ENCODE data around the gene MAFF.

Gene MAFF

GRCh38 chr22:38167988-38168407 is 33.8 kb upstream of the MAFF start:
- H3K4me1 ChIP-seq (ENCODE audit: insufficient read depth, poor library complexity, severe bottlenecking) = peaks cover 22% of the 10 kb centered on the region
- no peaks in the 10 kb centered on the region for H3K36me3 ChIP-seq (ENCODE audit: low read depth)
- DNase-seq (ENCODE audit: low spot score) (no peak), ATAC-seq (ENCODE audit: low read depth) (0 out of 3 replicates have a peak, but pooled peaks have one; percentile 26)
- no peak overlapping the region for H3K27ac ChIP-seq (ENCODE audit: poor library complexity, severe bottlenecking)
- no peaks in the 10 kb centered on the region for H3K27me3 ChIP-seq (ENCODE audit: insufficient read depth, poor library complexity, severe bottlenecking)
- no peak overlapping the region for H3K4me3 ChIP-seq (ENCODE audit: severe bottlenecking)
- no peaks in the 10 kb centered on the region for H3K9me3 ChIP-seq (ENCODE audit: severe bottlenecking)
- TF ChIP-seq CTCF (IDR thresholded peaks at IDR 0.05; ENCODE audit: poor library complexity, severe bottlenecking) = no peak

- DNase-seq (ENCODE audit: low spot score) = no peak
- H3K4me3 ChIP-seq (ENCODE audit: severe bottlenecking) = no peak overlapping the region
- no peaks in the 10 kb centered on the region for H3K36me3 ChIP-seq (ENCODE audit: low read depth)
- peaks cover 27% of the 10 kb centered on the region for H3K4me1 ChIP-seq (ENCODE audit: insufficient read depth, poor library complexity, severe bottlenecking)
- H3K27ac ChIP-seq (ENCODE audit: poor library complexity, severe bottlenecking) = no peak overlapping the region
- no peak for ATAC-seq (ENCODE audit: low read depth)
- TF ChIP-seq CTCF (IDR thresholded peaks at IDR 0.05; ENCODE audit: poor library complexity, severe bottlenecking) = no peak
- H3K27me3 ChIP-seq (ENCODE audit: insufficient read depth, poor library complexity, severe bottlenecking) = no peaks in the 10 kb centered on the region
- H3K9me3 ChIP-seq (ENCODE audit: severe bottlenecking) = no peaks in the 10 kb centered on the region
Observed at GRCh38 chr22:38169116-38169515, 32.7 kb upstream of the MAFF start.

- ATAC-seq (ENCODE audit: low read depth) (no peak), DNase-seq (ENCODE audit: low spot score) (no peak)
- no peak for TF ChIP-seq CTCF (IDR thresholded peaks at IDR 0.05; ENCODE audit: poor library complexity, severe bottlenecking)
- Histone ChIP-seq H3K27me3 (ENCODE audit: insufficient read depth, poor library complexity, severe bottlenecking) (no peaks in the 10 kb centered on the region), H3K9me3 (ENCODE audit: severe bottlenecking) (no peaks in the 10 kb centered on the region), H3K4me3 (ENCODE audit: severe bottlenecking) (no peak overlapping the region), H3K27ac (ENCODE audit: poor library complexity, severe bottlenecking) (no peak overlapping the region), H3K36me3 (ENCODE audit: low read depth) (no peaks in the 10 kb centered on the region), H3K4me1 (ENCODE audit: insufficient read depth, poor library complexity, severe bottlenecking) (peaks cover 27% of the 10 kb centered on the region)
Observed at GRCh38 chr22:38170469-38170868, 31.3 kb upstream of the MAFF start.

GRCh38 chr22:38171927-38172831 is 29.6 kb upstream of the MAFF start:
- H3K9me3 ChIP-seq (ENCODE audit: severe bottlenecking) = no peaks in the 10 kb centered on the region
- TF ChIP-seq CTCF (IDR thresholded peaks at IDR 0.05; ENCODE audit: poor library complexity, severe bottlenecking) = no peak
- peak overlapping the region; percentile 62 for H3K27ac ChIP-seq (ENCODE audit: poor library complexity, severe bottlenecking)
- no peak for DNase-seq (ENCODE audit: low spot score)
- H3K4me3 ChIP-seq (ENCODE audit: severe bottlenecking) = no peak overlapping the region
- peaks cover 22% of the 10 kb centered on the region for H3K4me1 ChIP-seq (ENCODE audit: insufficient read depth, poor library complexity, severe bottlenecking)
- no peaks in the 10 kb centered on the region for H3K36me3 ChIP-seq (ENCODE audit: low read depth)
- H3K27me3 ChIP-seq (ENCODE audit: insufficient read depth, poor library complexity, severe bottlenecking) = no peaks in the 10 kb centered on the region
- peak; percentile 84 for ATAC-seq (ENCODE audit: low read depth)
